Esophagus muscularis mucosa (tissue), 4 donors: ENCODE measurements around the gene RNF175.

ENCODE experiments used
- CTCF ChIP-seq, 3 experiments: fragments of 200-600 bp in 2 of 3; fragments of 450-650 bp in 1 of 3; sonication (generic) in 2 of 3; IDR thresholded peaks; one replicate each; pipeline ENCODE4 v1.5.1; 2017 to 2019; ENCODE audit warnings: antibody characterized with exemption in 3 of 3, mild to moderate bottlenecking in 2 of 3, moderate library complexity in 1 of 3
- EP300 ChIP-seq: sonication (generic); formaldehyde crosslinking; IDR thresholded peaks from one replicate; pipeline ENCODE4 v1.6.1; 2017; ENCODE audit warnings: antibody characterized with exemption
- POLR2A ChIP-seq: fragments of 450-650 bp; IDR thresholded peaks from one replicate; pipeline ENCODE4 v1.6.1; 2017; ENCODE audit warnings: antibody characterized with exemption, moderate library complexity, mild to moderate bottlenecking, low read depth
- POLR2AphosphoS5 ChIP-seq, 2 donors: sonication (generic); formaldehyde crosslinking; IDR thresholded peaks; one replicate each; pipeline ENCODE4 v1.6.1; 2017; ENCODE audit warnings: antibody characterized with exemption in 2 of 2

GRCh38 chr4:153729895-153730294 is 29.9 kb downstream of the RNF175 start:
- TF ChIP-seq POLR2AphosphoS5 (IDR thresholded peaks at IDR 0.05) (no peak), EP300 (no peak), CTCF (IDR thresholded peaks at IDR 0.05) (no peak), POLR2A (no peak)
